Chondrocyte (in vitro differentiated cells): ENCODE measurements around the gene SETBP1. TPM values are rescaled to one million over a fixed set of nuclear protein-coding genes. Genes with fewer than 3 reads are reported as not detected.
A peak's percentile ranks its signal among the peaks of the same experiment; 100 is the strongest.

Experiments
- DNase-seq: peaks from one replicate; pipeline ENCODE4 v3.0.0; 2021; ENCODE audit warnings: mixed read lengths, low spot score
- H3K27ac Mint-ChIP-seq: one replicate; pipeline ENCODE4 v1.8.0; 2021; ENCODE audit warnings: mild to moderate bottlenecking, moderate library complexity, mixed read lengths; ENCODE audit not compliant: unreplicated experiment
- H3K27me3 Mint-ChIP-seq: 2 replicates; pipeline ENCODE4 v1.8.0; 2021; ENCODE audit warnings: low read depth, mixed read lengths
- H3K36me3 Mint-ChIP-seq: 2 replicates; pipeline ENCODE4 v1.8.0; 2021; ENCODE audit warnings: low read depth, mixed read lengths
- H3K4me1 Mint-ChIP-seq: 2 replicates; pipeline ENCODE4 v1.8.0; 2021; ENCODE audit warnings: low read depth, mild to moderate bottlenecking, mixed read lengths
- H3K4me3 Mint-ChIP-seq: one replicate; pipeline ENCODE4 v1.8.0; 2021; ENCODE audit warnings: mild to moderate bottlenecking, moderate library complexity, mixed read lengths; ENCODE audit not compliant: unreplicated experiment
- H3K9me3 Mint-ChIP-seq: 2 replicates; pipeline ENCODE4 v1.8.0; 2021; ENCODE audit warnings: low read depth, mixed read lengths
- CTCF ChIP-seq: fragments of 200-600 bp; sonication (generic); IDR thresholded peaks from 2 replicates; pipeline ENCODE4 v1.5.0; 2021; ENCODE audit warnings: antibody characterized with exemption, mild to moderate bottlenecking, moderate library complexity
- total RNA-seq: library from RNA; stranded (reverse); gene quantifications from 3 replicates; pipeline ENCODE4 v1.2.1, GENCODE V29; 2021

Gene SETBP1
- total RNA-seq, 1 donor from 2014 or later: 29.3 TPM

DNA sequence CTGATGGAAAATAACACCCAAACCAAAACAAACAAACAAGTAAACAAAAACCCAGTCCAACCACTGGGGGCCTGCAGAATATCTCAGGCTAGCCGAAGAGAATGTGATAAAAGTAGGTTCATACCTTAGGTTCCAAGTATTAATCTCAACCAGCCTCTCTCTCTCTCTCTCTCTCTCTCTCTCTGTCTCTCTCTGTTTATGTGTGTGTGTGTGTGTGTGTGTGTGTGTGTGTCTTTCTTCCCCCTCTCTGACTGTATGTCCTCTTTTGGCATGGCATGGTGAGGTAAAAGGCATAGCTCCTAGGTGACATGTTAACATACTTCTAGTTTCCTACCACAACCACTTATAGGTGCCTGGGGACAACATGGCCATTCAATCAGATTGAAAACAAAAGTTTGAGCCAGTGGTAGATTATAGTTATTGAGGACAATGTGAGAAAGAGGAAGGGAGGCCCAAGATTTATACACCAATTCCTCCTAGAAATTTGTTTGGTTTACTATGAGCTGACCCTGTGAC, 93.0 kb downstream of the SETBP1 start:
- Mint-ChIP-seq H3K36me3 (peaks cover 1% of the 10 kb centered on the region), H3K27ac (no peak overlapping the region), H3K27me3 (no peaks in the 10 kb centered on the region), H3K4me3 (no peak overlapping the region), H3K4me1 (peaks cover 85% of the 10 kb centered on the region), H3K9me3 (no peaks in the 10 kb centered on the region)
- no peak for TF ChIP-seq CTCF
- DNase-seq: no peak

GRCh38 chr18:44774191-44774590, 93.5 kb downstream of the SETBP1 start:
- Mint-ChIP-seq H3K9me3 (no peaks in the 10 kb centered on the region), H3K27me3 (no peaks in the 10 kb centered on the region), H3K4me1 (peaks cover 90% of the 10 kb centered on the region), H3K27ac (no peak overlapping the region), H3K36me3 (no peaks in the 10 kb centered on the region), H3K4me3 (no peak overlapping the region)
- TF ChIP-seq CTCF: no peak
- DNase-seq: no peak

DNA sequence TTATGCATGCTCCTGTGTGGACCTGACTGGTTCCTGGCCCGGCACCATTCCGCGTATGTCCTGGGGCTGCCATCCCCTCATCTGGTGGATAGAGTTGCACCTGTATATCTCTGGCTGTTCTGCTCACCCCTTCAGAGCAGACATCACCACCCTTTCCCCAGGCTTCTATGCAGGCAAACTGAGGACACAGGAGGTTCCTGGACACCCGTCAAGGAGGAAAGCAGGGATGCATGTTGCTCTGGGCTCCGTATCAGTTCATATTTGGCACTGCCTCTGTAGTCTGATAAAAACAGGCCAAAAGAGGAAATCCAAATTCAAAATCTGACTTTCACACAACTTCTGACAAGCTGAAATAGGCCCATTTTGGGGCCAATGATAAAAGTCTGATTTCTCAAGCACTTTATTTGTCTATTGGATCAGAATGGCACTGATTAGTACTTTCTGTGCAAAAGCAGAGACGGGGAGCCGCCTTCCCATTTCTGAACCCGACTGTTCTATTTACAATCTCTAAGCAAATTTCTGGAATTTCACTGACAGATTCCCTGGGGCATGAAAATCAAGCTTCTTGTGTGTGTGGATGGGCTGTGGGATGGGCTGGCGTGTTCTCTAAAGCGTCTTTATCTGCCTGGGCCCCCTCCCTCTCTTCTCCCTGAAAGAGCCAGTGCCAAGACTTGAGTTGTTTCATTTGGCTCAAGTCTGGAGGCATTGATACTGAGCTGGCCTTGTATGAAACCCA, 96.9 kb downstream of the SETBP1 start:
- DNase-seq: no peak
- peak overlapping the region; percentile 75 for H3K27ac Mint-ChIP-seq

GRCh38 chr18:44778788-44779187, 98.1 kb downstream of the SETBP1 start:
- no peaks in the 10 kb centered on the region for H3K9me3 Mint-ChIP-seq
- no peak overlapping the region for H3K4me3 Mint-ChIP-seq
- no peak for DNase-seq
- peak overlapping the region; percentile 55 for H3K27ac Mint-ChIP-seq
- peaks cover 82% of the 10 kb centered on the region for H3K4me1 Mint-ChIP-seq
- no peaks in the 10 kb centered on the region for H3K27me3 Mint-ChIP-seq
- peaks cover 1% of the 10 kb centered on the region for H3K36me3 Mint-ChIP-seq
- TF ChIP-seq CTCF: no peak

More for the DNA sequence above, 96.9 kb downstream of the SETBP1 start:
- Mint-ChIP-seq H3K4me3 (no peak overlapping the region), H3K9me3 (no peaks in the 10 kb centered on the region), H3K27me3 (no peaks in the 10 kb centered on the region), H3K4me1 (peaks cover 88% of the 10 kb centered on the region), H3K36me3 (no peaks in the 10 kb centered on the region)
- TF ChIP-seq CTCF: no peak

GRCh38 chr18:44779753-44780292, 99.1 kb downstream of the SETBP1 start:
- no peak overlapping the region for H3K4me3 Mint-ChIP-seq
- H3K4me1 Mint-ChIP-seq: peaks cover 73% of the 10 kb centered on the region
- H3K27ac Mint-ChIP-seq: no peak overlapping the region
- peaks cover 1% of the 10 kb centered on the region for H3K36me3 Mint-ChIP-seq
- no peak for DNase-seq
- H3K9me3 Mint-ChIP-seq: no peaks in the 10 kb centered on the region
- no peaks in the 10 kb centered on the region for H3K27me3 Mint-ChIP-seq
- TF ChIP-seq CTCF: no peak
